GM19463 (cell line): Measurements from ENCODE around the gene AIDA.
A peak's percentile ranks its signal among the peaks of the same experiment; 100 is the strongest.
"Not testable (repeated sequence)": the region's sequence is repeated elsewhere in the genome, so short reads cannot be mapped to it uniquely, and the experiment has no call there.

Experiments used
- ATAC-seq: cut with Tn5 transposase; IDR thresholded peaks from one replicate; pipeline ENCODE4 v1.9.1; 2021; ENCODE audit warnings: mild to moderate bottlenecking, moderate library complexity; ENCODE audit not compliant: unreplicated experiment

Gene AIDA

GRCh38 chr1:222713091-222713961, 1.0 kb upstream of the AIDA start:
- peak; percentile 67 for ATAC-seq

DNA sequence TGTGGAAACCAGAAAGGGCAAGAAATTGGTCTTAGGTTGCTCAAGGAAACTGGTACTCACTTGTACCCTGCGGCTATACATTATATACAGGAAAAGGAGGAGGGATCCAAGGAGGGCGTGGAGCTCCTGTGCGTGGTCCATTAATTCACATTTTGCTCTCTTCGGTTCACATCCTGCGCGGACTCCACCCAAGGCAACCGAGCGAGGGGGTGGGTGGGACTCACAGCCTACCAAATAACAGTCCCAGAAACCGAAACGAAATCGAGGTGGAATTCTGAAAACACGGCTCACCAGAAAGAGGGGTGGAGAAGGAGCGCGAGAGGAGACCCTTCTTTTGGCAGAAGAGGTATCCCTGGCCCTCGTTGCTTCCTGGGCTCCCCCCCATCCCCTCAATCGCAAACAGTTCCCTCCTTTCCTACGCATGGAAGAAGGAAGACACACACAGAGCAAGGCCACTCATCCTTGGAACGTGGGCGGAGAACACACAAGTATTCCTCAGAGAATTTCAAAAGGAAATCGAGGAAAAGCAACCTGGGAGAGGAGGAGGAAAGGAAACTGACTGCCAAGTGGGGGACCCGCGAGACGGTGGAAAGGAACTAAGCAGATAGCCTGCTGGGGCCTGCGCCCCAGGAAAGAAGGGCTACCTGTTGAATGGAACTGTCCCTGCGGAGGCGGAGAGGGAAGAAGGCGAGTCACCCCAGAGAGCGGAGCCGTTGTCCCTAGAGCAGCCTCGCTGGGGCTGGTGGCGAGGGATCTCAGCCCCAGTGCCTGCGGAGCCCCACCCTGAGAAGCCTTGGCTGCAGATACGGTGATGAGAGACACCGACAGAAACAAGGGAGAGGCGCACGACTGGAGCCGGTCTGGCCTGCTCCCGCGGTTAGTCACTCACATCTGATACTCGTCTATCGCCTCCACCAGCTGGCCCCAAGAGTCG, 705 bp downstream of the AIDA start:
- ATAC-seq: peak; percentile 29

DNA sequence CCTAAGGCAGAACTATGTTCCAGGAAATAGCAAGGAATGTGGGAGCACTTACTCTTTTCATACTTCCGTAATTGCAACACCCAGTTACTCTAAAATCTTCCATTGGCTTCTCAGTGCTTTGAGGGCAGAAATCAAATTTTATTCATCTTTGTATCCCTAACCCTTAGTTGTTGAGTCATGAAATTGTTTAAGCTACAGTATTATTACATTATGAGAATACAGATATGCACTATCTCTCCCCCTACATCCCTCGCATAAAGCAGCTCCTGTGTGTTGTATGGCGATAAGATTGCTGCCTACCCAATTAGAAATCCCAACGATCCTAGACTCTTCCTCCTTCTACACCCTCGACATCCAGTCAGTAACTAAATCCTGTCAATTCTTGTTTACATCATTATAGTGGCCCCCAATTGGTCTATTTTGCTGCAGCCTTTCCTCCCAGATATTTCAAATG, 2.6 kb downstream of the AIDA start:
- ATAC-seq: no peak

GRCh38 chr1:222706815-222707214, 5.5 kb downstream of the AIDA start:
- no peak for ATAC-seq

DNA sequence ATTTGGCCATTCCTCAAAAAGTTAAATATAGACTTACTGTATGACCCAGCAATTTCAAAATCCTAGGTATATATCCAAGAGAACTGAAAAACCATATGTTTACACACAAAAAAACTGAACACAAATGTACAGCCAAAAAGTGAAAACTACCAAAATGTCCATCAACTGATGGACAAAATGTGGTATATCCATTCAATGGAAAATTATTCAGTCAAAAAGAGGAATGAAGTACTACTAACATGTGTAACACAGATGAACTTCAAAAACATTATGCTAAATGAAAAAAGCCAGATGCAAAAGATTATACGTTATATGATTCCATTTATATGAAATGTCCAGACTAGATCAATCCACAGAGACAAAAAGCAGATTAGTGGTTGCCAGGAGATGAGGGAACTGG, 8.0 kb downstream of the AIDA start:
- ATAC-seq: no peak

GRCh38 chr1:222702210-222702609, 10.1 kb downstream of the AIDA start:
- ATAC-seq: no peak

DNA sequence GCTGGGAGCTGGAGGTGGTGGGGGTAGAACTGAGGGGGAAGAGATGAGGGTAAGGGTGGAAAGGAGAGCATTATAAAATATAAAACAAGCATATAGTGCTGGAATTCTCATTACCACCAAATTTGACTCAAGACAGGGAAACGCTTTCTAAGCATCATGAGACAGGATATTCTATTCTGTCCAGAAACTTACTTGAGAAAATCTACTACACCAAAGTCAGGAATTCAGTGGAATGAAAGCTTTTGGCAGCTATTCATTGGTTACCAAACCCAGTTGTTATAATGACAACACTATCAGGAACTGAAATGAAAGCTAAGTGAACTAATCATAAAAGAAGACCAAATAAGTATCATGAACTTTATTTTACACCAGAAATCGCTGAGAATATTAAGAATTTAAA, 14.5 kb downstream of the AIDA start:
- ATAC-seq: no peak

GRCh38 chr1:222697203-222697602, 15.1 kb downstream of the AIDA start:
- no peak for ATAC-seq

DNA sequence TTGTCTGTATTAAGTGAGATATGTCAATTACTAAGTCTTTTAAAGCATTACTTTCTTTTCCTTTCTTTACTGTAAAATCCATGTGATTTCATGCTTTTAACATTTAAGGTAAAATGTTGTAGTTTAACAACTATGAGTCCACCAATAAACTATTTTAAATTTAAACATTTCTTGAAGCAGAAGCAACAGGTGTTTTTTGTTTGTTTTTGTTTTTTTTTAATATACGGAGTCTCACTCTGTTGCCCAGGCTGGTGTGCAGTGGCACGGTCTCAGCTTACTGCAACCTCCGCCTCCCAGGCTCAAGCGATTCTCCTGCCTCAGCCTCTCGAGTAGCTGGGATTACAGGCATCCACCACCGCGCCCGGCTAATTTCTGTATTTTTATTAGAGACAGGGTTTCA, 15.6 kb downstream of the AIDA start:
- ATAC-seq: no peak

DNA sequence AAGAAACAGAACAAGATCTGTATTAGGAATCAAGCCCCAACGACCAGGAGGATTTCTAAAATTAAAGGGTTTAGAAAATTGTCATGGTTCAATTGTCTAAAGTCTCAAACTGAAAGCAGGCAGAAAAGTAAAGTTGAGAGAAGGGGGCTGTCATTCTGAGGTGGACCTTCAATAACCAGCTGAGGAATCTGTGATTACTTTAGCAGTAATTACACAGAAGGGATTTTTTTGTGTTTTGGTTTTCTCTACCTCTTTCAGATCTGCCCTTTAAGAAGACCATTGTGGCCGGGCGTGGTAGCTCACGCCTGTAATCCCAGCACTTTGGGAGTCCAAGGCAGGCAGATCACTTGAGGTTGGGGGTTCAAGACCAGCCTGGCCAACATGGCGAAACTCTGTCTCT, 17.4 kb downstream of the AIDA start:
- no peak for ATAC-seq

- no peak for ATAC-seq
Measured at GRCh38 chr1:222691016-222691415, 21.3 kb downstream of the AIDA start.

DNA sequence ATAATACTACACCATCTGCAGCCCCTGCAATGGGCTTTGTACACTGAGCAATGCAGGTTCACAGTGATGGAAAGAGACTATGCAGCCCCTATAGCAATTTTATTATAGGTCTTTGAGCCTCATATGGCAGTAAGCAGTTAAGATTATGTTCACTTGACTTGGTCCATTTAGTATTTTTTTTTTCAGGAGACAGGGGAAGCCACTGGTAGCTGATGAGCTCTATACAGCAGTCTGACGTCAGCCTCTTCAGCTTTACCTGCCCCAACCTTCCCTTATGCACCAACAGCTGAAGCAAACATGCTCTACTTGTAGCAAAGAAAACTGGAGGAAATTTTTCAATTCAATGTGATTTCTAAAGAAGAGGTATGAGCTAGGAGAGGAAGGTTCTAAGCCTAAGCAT, 32.2 kb downstream of the AIDA start:
- ATAC-seq: no peak

DNA sequence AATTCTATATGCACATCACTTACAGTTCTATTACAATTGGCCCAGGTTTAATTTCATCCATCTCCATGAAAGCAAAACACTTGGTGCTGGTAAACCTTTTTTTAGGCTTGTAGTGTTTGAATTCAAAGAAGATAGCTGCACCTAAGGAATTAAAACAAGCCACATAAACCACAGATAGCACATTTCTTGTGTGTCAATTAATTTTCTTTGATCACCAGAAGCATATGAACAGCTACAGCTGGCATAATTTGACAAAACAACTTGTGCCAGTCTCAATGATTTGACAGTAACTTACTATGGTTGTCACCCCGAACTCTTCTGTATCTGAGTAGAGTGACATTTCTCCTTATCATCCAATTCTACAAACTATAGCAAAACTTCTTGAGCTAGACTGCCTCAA, 42.2 kb downstream of the AIDA start:
- no peak for ATAC-seq

DNA sequence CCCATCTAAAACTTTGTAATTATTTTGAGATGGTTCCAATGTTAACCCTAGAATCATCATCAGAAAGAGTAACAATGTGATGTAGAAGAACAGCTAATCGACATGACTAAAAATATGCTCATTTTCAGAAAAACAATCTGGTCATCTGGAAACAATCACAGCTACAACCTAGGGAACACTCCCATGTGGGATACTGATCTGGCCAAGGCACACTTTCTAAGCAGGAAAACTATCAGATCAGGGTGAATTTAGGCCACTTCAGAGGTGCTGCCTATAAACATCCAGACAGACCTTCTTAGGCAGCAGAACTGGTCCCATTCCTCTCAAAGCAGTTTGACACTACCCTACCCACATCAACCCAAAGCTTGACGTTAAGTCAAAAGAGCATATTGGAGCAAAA, 43.2 kb downstream of the AIDA start:
- not testable (repeated sequence) for ATAC-seq

GRCh38 chr1:222668184-222668583, 44.1 kb downstream of the AIDA start:
- ATAC-seq: not testable (repeated sequence)

DNA sequence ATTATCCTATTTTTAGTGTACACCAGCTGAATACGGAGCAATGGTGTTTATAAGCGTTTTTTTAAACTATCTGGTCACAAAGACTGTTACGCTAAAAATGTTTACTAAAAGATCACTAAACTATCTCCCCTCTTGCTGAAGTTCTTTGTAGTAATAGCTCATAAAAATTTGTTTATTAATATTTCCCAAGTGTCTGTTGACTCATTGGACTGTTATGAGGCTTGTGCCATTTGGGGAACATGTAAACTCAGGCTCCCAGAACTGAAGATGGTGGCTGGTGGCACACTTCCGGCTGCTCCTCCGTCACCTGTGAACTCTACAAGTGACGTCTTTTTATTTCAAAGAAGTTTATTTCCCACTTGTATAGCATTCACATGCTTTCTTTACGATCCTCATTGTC, 46.3 kb downstream of the AIDA start:
- ATAC-seq: no peak

DNA sequence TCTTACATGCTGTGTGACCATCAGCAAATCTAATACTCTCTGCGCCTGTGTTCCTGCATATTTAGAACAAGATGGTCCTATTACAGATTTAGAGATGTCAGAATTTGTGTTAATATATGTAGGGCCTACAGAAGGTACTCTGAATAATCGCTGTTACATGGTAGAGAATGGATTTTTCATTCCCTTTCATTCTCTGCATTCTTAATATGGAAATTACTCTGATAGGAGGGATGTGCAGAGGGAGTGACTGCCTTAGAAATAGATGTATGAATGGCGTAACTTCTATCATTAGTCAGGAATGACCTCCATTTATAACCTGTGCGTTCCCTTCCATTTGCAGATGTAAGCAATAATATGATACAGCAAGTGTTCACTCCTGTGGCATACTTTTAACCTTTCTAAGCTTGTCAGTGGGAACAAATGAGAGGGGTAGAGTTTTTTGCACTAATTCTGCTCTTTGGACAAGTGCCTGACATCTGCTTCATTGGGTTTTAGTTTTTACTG, 48.8 kb downstream of the AIDA start:
- ATAC-seq: no peak

DNA sequence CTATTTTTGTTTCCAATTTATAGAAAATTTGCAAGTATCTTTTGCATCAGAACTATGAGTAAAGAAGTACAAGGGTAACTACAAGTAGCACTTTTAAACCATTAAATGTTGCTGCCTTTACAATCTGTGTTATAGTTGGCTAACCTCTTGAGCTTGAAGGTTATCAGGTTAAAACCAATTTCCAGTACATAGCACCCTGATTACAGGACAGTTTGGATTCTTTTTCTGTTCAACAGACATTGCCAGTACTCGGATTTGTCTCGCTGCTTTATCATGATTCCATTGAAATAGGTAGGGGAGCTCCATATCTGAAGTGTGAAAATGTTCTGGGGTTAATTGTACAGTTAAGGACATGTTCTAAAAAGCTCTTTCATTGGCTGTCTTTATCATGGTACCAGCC, 54.4 kb downstream of the AIDA start:
- no peak for ATAC-seq

DNA sequence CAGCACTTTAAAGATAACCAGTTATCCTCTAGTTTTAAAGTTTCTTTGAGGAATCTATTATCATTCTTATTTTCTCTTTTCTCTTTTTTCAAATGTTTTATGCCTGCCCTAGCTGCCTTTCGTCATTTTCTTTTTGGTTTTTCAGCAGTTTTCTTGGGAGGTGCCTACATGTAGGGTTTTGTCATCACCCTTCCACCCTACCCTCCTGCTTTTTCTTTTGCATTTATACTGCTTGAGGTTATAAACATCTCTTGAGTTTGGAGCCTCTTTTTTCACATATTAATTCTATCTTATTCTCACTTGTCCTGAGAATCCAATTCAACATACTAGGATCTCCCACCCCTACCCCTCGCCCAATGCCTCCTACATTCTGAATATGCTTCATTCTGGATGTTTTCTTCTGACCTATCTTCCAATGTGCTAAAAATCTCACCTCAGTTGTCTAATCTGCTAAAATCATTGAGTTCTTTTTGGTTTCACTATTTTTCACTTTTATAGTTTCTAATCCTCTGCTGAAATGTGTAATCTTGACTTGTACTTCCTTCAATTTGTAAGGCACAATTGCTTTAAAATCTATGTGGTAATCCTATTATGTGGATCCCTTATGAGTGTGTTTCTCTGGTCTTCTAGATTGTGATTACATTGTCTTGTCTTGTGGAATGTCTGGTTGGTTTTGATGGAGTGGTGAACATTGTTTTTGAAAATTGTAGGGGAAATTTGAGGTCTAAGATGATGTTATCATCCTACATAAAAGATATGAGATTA, 55.7 kb downstream of the AIDA start:
- no peak for ATAC-seq

- peak; percentile 97 for ATAC-seq
Measured at GRCh38 chr1:222654849-222655248, 57.4 kb downstream of the AIDA start.
